HG03159 (cell line): ENCODE data around the gene HNRNPUL1.
A peak's percentile ranks its signal among the peaks of the same experiment; 100 is the strongest.
"Not testable (repeated sequence)": the region's sequence is repeated elsewhere in the genome, so short reads cannot be mapped to it uniquely, and the experiment has no call there.

Experiments
- ATAC-seq: cut with Tn5 transposase; IDR thresholded peaks from one replicate; pipeline ENCODE4 v1.9.1; 2021; ENCODE audit warnings: mild to moderate bottlenecking, moderate library complexity; ENCODE audit not compliant: unreplicated experiment

HNRNPUL1 gene

DNA sequence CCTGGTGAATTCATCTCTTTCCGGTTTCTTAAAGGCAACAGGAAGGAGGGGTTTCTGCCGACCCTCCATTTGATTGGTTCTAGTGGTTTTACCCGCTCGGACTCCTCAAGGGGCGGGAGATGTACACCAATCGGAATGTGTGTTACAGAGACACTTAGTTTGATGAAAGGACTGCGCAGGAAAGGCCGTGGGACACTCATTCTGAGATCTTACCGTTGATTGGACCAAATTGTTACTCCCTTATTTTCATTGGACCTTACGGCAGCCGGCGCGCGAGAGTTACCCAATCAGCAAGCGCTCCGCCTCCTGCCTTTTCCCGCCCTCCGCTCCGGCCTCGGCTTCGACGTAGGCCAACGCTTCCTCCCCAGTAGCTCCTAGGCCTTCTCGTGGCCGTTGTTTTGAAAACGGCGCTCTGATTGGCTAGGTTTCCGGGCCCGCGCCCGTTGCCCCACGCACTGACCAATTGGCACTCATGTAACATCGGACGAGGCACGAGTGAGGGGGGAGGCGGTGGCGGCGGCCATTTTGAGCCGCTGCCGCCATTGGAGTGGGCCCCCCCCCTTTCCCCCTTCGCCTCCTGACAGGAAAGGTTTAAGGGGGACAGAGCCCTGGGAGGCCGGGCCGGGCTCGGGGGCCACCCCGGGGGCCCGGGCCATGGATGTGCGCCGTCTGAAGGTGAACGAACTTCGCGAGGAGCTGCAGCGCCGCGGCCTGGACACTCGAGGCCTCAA is at the start of gene HNRNPUL1:
Gene HNRNPUL1, plus strand, starts transcription at position 523 of the 731 bp plus-strand sequence. Its CDS starts 132 bp downstream, at position 655.
- peak; percentile 67 for ATAC-seq

GRCh38 chr19:41217741-41218140 is 46.4 kb upstream of the HNRNPUL1 start:
- ATAC-seq, result no peak

DNA sequence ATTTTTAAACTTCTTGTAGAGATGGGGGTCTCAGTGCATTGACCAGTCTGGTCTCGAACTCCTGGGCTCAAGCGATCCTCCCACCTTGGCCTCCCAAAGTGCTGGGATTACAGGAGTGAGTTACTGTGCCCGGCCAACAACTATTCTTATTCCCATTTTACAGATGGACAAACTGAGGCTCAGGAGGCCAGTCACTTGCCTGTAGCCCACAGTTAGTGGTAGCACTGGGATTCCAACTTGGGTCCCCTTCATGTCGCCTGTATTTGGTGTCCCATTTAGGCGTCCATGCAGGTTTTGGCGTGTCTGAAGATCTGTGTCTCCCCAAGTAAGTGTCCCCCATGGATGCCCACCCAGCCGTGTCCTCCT is 45.9 kb upstream of the HNRNPUL1 start:
- ATAC-seq, result no peak

GRCh38 chr19:41218615-41219507 is 45.3 kb upstream of the HNRNPUL1 start, which contains the start of gene AXL:
AXL (plus strand) TSS chr19:41219223; CDS start chr19:41219393, 170 bp downstream.
- ATAC-seq, result no peak

- ATAC-seq, result no peak
Measured at GRCh38 chr19:41219924-41220567, 44.1 kb upstream of the HNRNPUL1 start.

DNA sequence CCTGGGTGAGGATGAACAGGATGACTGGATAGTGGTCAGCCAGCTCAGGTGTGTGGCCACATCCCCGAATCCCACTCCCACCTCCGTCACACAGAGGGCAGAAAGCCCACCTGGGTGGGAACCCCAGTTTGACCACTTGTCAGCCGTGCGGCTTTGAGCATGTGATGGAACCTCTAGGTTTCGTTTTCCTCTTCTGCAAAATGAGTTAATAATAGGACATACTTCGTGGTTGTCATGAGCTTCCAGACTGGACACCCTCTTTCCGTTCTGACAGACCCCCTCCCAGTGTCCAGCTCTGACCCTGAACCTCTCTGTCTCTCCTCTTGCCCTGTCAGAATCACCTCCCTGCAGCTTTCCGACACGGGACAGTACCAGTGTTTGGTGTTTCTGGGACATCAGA is 43.4 kb upstream of the HNRNPUL1 start:
- ATAC-seq, result no peak

DNA sequence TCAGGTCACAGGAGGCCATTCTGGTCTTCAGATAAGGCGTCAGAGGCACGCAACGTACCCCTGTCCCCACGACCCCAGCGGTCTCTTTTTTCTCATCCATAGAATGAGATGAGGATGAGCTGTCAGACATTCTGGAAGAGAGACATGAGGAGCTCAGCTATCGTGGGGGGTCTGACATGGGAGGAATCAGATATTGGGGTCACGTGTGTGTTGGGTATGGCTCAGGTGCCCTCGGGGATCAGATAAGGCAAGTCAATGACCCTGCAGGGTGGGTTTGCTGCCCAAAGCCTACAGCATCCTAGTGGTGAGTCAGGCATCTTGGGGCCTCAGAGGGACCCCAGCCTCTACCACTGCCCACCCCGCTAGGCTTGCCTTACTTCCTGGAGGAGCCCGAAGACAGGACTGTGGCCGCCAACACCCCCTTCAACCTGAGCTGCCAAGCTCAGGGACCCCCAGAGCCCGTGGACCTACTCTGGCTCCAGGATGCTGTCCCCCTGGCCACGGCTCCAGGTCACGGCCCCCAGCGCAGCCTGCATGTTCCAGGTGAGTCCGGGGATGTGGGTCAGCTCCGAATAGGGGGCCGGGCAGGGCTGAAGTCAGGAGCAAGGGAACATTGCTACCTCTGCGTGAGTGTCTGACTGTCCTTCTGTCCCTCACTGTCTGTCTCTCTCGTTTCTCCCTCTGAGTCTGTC is 42.5 kb upstream of the HNRNPUL1 start:
- ATAC-seq, result no peak

DNA sequence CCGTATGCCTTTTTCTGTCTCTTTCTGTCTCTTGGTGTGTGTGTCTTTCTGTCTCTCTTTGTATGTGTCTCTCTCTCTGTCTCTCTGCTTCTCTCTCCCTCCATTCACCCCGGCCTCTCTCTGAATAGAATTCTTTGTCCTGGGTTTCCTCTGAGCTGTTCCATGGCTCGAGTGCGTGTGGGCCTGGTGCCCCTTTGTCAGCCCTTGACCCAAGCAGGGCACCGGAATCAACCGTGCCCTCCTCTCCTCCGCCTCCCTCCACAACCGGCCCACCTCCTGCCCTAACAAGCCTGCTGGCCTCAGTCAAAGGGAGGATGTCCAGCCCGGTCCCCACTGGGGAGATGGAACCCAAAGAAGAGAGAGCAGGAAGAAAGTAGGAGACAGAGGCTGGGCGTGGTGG is 41.9 kb upstream of the HNRNPUL1 start:
- no peak for ATAC-seq

GRCh38 chr19:41223431-41224234 is 40.5 kb upstream of the HNRNPUL1 start:
- no peak for ATAC-seq

GRCh38 chr19:41224632-41225031 is 39.5 kb upstream of the HNRNPUL1 start:
- ATAC-seq, result no peak

- no peak for ATAC-seq
Measured at GRCh38 chr19:41225238-41226052, 38.7 kb upstream of the HNRNPUL1 start.

DNA sequence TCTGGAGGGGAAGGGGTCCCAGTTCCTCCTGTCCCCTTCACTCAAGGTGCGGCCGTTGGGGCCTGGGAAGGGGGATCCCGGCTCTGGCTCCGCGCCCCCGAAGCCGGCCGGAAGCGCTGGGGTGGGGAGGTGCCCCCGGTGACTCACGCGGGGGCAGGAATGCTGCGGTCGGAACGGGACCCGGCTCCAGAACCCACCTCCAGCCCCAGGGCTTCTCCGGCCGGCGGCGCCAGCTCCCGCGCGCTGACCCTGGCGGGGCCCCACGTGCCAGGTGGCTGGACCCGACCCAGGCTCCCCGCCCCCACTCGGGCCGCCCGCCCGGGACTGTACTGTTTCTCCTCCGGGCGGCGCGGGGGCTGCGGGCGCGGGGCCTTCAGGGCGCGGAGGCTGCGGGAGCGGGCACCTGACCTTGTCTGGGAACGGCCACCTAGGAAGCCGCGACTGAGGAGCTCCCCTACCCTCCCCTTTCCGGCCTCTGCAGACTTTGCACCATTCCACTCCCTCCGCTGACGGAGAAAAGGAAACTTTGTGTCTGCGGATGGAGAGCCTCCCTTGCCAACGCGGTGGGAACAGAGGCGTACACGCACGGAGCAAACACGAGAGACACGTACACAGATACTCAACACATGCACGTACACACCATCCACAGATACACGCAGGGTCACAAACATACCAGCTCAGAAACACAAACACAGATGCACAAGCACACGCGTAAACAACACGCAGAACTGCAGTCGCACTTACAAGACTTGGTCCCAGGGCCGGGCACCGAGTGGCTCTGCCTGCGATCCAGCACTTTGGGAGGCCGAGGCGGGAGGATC is 37.9 kb upstream of the HNRNPUL1 start:
- no peak for ATAC-seq

DNA sequence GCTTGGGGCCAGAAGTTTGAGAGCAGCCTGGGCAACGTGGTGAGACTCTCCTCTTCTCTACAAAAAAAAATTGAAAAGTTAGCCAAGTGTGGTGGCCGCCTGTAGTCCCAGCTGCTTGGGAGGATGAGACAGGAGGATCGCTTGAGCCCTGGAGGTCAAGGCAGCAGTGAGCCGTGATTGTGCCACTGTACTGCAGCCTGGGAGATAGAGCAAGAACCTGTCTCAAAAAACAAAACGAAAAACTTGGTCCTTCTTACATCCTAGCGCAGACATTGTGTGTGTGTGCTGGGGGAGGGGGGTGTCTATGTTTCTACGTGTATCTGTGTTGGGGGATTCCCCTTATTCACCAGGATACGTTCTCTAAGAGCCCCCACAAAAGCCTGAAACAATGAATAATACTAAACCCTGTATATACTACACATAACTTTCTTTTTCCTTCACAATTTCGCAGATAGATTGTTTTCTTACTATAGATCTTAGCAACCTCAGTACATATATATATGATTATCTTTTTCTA is 37.2 kb upstream of the HNRNPUL1 start:
- no peak for ATAC-seq

DNA sequence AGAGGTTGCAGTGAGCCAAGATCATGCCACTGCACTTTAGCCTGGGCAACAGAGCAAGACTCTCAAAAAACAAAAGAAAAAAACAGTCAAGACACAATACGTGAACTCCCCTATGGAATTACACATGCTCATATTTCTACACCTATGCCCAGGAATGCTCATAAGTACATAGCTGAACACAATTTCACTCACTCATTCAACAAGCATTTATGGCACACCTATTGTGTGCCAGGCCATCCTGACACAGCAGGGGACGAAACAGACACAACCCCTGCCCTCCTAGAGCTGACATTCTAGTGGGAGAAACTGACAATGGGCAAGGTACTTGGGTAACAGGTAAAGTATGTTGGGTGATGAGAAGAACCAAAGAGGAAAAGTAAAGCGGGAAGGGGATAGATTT is 35.7 kb upstream of the HNRNPUL1 start:
- no peak for ATAC-seq

DNA sequence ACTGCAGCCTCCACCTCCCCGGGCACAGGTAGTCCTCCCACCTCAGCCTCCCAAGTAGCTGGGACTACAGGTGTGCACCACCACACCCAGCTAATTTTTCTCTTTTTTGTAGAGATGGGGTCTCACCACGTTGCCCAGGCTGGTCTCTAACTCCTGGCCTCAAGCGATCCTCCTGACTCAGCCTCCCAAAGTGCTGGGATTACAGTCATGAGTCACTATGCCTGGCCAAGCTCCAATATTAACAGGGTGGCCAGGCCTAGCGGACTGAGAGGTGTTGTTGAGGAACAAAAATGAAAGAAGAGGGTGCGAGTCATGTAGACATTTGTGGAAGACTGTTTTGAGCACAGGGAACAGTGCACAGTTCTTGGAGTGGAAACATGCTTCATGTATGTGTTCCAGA is 34.8 kb upstream of the HNRNPUL1 start:
- ATAC-seq, result not testable (repeated sequence)

- no peak for ATAC-seq
Measured at GRCh38 chr19:41230067-41230857, 33.9 kb upstream of the HNRNPUL1 start.

DNA sequence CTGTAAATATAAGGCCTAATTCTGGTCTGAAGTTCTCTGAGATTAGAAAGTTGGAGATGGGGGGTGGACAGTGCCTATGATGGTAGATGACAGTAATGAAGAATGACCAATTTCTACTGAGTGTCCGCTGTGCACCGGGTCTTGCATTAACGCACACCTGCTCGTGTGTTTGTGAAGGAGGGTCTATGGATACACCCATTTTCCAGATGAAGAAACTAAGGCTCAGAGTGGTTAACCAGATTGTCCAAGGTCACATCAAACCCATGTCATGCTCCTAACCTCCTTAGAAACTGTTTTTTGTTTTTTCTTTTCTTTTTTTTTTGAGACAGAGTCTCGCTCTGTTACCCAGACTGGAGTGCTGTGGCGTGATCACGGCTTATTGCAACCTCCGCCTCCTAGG is 31.5 kb upstream of the HNRNPUL1 start:
- no peak for ATAC-seq
